ENCODE results near the gene DHX34.
"Not testable (repeated sequence)": the region's sequence is repeated elsewhere in the genome, so short reads cannot be mapped to it uniquely, and the experiment has no call there.

The DHX34 gene

DNA sequence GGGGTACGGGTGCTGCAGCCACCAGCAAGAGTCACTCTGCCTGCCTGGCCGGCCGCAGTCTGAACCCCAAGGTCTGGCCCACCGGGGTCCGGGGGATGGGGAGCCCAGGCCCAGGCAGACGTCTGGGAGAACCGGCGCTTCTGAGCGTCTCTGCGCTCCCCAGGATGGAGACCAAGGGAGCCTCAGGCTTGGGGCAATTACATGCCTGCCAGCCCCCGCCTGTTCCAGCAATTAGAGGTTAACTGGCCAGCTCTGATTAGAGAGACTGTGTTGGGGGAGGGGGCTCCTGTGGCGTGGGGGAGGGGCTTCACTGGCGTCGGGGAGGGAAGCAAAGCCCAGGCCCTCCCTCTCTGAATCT, 58.3 kb downstream of the DHX34 start:
- TF ChIP-seq, protein P1, sequence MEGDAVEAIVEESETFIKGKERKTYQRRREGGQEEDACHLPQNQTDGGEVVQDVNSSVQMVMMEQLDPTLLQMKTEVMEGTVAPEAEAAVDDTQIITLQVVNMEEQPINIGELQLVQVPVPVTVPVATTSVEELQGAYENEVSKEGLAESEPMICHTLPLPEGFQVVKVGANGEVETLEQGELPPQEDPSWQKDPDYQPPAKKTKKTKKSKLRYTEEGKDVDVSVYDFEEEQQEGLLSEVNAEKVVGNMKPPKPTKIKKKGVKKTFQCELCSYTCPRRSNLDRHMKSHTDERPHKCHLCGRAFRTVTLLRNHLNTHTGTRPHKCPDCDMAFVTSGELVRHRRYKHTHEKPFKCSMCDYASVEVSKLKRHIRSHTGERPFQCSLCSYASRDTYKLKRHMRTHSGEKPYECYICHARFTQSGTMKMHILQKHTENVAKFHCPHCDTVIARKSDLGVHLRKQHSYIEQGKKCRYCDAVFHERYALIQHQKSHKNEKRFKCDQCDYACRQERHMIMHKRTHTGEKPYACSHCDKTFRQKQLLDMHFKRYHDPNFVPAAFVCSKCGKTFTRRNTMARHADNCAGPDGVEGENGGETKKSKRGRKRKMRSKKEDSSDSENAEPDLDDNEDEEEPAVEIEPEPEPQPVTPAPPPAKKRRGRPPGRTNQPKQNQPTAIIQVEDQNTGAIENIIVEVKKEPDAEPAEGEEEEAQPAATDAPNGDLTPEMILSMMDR (IDR thresholded peaks at IDR 0.05; ENCODE audit: low read length), result no peak
- TF ChIP-seq EZH2 (IDR thresholded peaks at IDR 0.05; ENCODE audit: borderline replicate concordance, low read length), result no peak
- H2AFZ ChIP-seq (ENCODE audit: low read length), result no peak overlapping the region
- H3K9me3 ChIP-seq (ENCODE audit: low read length), result no peaks in the 10 kb centered on the region
- no peaks in the 10 kb centered on the region for H3F3A ChIP-seq (ENCODE audit: insufficient read depth, low read length)
- H3K36me3 ChIP-seq (ENCODE audit: insufficient read depth, low read length), result no peaks in the 10 kb centered on the region
- no peaks in the 10 kb centered on the region for H4K20me1 ChIP-seq (ENCODE audit: insufficient read depth, low read length)
- no peaks in the 10 kb centered on the region for H3K9me2 ChIP-seq (ENCODE audit: low read depth, low read length)
- H3K4me1 ChIP-seq (ENCODE audit: insufficient read depth, low read length, severe bottlenecking), result no peaks in the 10 kb centered on the region
- no peak overlapping the region for H3K9ac ChIP-seq (ENCODE audit: low read length)
- H3K27ac ChIP-seq (ENCODE audit: low read depth, low read length, poor library complexity, severe bottlenecking), result no peak overlapping the region
- H3K4me2 ChIP-seq (ENCODE audit: low read length), result no peak overlapping the region
- H3K79me2 ChIP-seq (ENCODE audit: insufficient read depth, low read length), result no peaks in the 10 kb centered on the region
- 0 out of 2 replicates have a peak, but pooled peaks cover 4% of the 10 kb centered on the region for H3K27me3 ChIP-seq (ENCODE audit: insufficient read depth, low read length)
- H3K4me3 ChIP-seq (ENCODE audit: low read depth, low read length, poor library complexity, severe bottlenecking), result no peak overlapping the region

DNA sequence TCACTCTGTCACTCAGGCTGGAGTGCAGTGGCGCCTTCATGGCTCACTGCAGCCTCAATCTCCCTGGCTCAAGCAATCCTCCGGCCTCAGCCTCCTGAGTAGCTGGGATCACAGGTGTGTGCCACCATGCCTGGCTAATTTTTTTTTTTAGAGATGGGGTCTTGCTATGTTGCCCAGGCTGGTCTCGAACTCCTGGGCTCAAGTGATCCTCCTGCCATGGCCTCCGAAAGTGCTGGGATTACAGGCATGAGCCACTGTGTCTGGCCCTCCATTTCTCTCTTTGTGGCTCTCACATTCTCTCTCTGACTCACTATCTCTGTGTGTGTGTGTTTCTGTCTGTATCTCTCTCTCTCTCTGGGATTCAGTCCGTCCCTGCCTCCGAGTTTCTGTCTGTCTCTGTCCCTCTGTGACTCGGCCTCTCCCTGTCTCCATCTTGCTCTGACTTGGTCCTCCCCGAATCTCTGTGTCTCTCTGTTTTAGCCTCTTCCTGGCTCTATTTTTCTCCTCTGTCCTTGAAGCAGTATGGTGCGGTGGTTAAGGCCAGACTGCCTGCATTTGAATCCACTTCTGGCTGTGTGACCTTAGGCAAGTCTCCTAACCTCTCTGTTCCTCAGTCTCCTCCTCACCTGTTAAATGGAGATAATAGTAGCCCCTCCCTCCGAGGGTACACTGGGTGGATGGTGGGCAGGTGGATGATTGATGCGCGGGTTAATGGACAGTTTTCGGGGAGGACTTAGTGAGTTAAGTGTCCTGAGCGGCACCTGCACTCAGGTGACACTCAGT, 59.2 kb downstream of the DHX34 start:
- H4K20me1 ChIP-seq (ENCODE audit: insufficient read depth, low read length), result no peaks in the 10 kb centered on the region
- no peaks in the 10 kb centered on the region for H3F3A ChIP-seq (ENCODE audit: insufficient read depth, low read length)
- no peak overlapping the region for H2AFZ ChIP-seq (ENCODE audit: low read length)
- H3K27ac ChIP-seq (ENCODE audit: low read depth, low read length, poor library complexity, severe bottlenecking), result no peak overlapping the region
- no peaks in the 10 kb centered on the region for H3K9me3 ChIP-seq (ENCODE audit: low read length)
- H3K4me2 ChIP-seq (ENCODE audit: low read length), result no peak overlapping the region
- no peaks in the 10 kb centered on the region for H3K9me2 ChIP-seq (ENCODE audit: low read depth, low read length)
- no peaks in the 10 kb centered on the region for H3K4me1 ChIP-seq (ENCODE audit: insufficient read depth, low read length, severe bottlenecking)
- H3K79me2 ChIP-seq (ENCODE audit: insufficient read depth, low read length), result no peaks in the 10 kb centered on the region
- H3K27me3 ChIP-seq (ENCODE audit: insufficient read depth, low read length), result 0 out of 2 replicates have a peak, but pooled peaks cover 4% of the 10 kb centered on the region
- H3K36me3 ChIP-seq (ENCODE audit: insufficient read depth, low read length), result no peaks in the 10 kb centered on the region
- no peak overlapping the region for H3K4me3 ChIP-seq (ENCODE audit: low read depth, low read length, poor library complexity, severe bottlenecking)
- TF ChIP-seq EZH2 (IDR thresholded peaks at IDR 0.05; ENCODE audit: borderline replicate concordance, low read length), result no peak
- TF ChIP-seq, protein P1 (IDR thresholded peaks at IDR 0.05; ENCODE audit: low read length), result no peak
- H3K9ac ChIP-seq (ENCODE audit: low read length), result no peak overlapping the region

DNA sequence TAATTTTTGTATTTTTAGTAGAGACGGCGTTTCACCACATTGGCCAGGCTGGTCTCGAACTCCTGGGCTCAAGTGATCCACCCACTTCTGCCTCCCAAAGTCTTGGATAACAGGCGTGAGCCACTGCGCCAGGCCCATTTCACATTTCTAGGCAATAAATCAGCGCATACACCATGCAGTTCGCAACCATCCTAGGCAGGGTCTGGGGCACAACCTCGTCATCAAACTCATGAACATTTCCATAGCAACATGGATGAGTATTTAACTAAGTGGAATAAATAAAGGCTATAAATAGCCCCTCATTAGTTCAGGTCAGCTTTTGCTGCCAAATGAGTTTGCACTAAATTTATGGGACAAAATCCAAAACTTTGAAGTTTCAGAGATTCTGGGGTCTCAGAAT, 62.0 kb downstream of the DHX34 start:
- Histone ChIP-seq H4K20me1 (ENCODE audit: insufficient read depth, low read length) (no peaks in the 10 kb centered on the region), H2AFZ (ENCODE audit: low read length) (no peak overlapping the region), H3K79me2 (ENCODE audit: insufficient read depth, low read length) (no peaks in the 10 kb centered on the region), H3K4me1 (ENCODE audit: insufficient read depth, low read length, severe bottlenecking) (no peaks in the 10 kb centered on the region), H3F3A (ENCODE audit: insufficient read depth, low read length) (no peaks in the 10 kb centered on the region), H3K9ac (ENCODE audit: low read length) (no peak overlapping the region), H3K27ac (ENCODE audit: low read depth, low read length, poor library complexity, severe bottlenecking) (no peak overlapping the region), H3K9me2 (ENCODE audit: low read depth, low read length) (no peaks in the 10 kb centered on the region), H3K4me3 (ENCODE audit: low read depth, low read length, poor library complexity, severe bottlenecking) (no peak overlapping the region), H3K27me3 (ENCODE audit: insufficient read depth, low read length) (peaks cover 7% of the 10 kb centered on the region; the same call in 1 of the 2 replicates), H3K9me3 (ENCODE audit: low read length) (no peaks in the 10 kb centered on the region), H3K36me3 (ENCODE audit: insufficient read depth, low read length) (no peaks in the 10 kb centered on the region), H3K4me2 (ENCODE audit: low read length) (no peak overlapping the region)
- TF ChIP-seq, protein P1 (IDR thresholded peaks at IDR 0.05; ENCODE audit: low read length), result no peak
- TF ChIP-seq EZH2 (IDR thresholded peaks at IDR 0.05; ENCODE audit: borderline replicate concordance, low read length), result no peak

DNA sequence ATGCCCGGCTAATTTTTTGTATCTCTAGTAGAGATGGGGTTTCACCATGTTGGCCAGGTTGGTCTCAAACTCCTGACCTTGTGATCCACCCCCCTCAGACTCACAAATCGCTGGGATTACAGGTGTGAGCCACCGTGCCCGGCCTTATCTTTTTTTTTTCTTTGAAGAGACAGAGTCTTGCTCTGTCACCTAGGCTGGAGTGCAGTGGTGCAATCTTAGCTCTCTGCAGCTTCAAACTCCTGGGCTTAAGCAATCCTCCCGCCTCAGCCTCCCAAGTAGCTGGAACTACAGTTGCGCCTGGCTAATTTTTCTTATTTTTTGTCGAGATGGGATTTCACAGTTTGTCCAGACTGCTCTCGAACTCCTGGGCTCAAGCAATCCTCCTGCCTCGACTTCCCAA, 62.6 kb downstream of the DHX34 start:
- H3K9me2 ChIP-seq (ENCODE audit: low read depth, low read length); H3K36me3 ChIP-seq (ENCODE audit: insufficient read depth, low read length); H3K4me2 ChIP-seq (ENCODE audit: low read length); H3K9ac ChIP-seq (ENCODE audit: low read length); H3K4me1 ChIP-seq (ENCODE audit: insufficient read depth, low read length, severe bottlenecking); H3K27me3 ChIP-seq (ENCODE audit: insufficient read depth, low read length); H3F3A ChIP-seq (ENCODE audit: insufficient read depth, low read length); H4K20me1 ChIP-seq (ENCODE audit: insufficient read depth, low read length); H3K79me2 ChIP-seq (ENCODE audit: insufficient read depth, low read length); H3K27ac ChIP-seq (ENCODE audit: low read depth, low read length, poor library complexity, severe bottlenecking); H3K4me3 ChIP-seq (ENCODE audit: low read depth, low read length, poor library complexity, severe bottlenecking); H2AFZ ChIP-seq (ENCODE audit: low read length); H3K9me3 ChIP-seq (ENCODE audit: low read length): not testable (repeated sequence)

All from OCI-LY1 (cell line).